WERI-Rb-1 (cell line): ENCODE data around the gene PDE4B.

Experiments used
- DNase-seq: peaks from one replicate; pipeline ENCODE4 v3.0.0-alpha.2; 2020
- H3K27ac ChIP-seq: fragments of 250-450 bp; sonication (Bioruptor Pico); 2 replicates; pipeline ENCODE4 v1.5.1; 2020; ENCODE audit warnings: mild to moderate bottlenecking, moderate library complexity
- H3K27me3 ChIP-seq: fragments of 250-450 bp; sonication (Bioruptor Pico); 2 replicates; pipeline ENCODE4 v1.5.1; 2021; ENCODE audit warnings: mild to moderate bottlenecking, low read depth, moderate library complexity; ENCODE audit not compliant: insufficient read depth, severe bottlenecking
- H3K36me3 ChIP-seq: fragments of 250-450 bp; sonication (Bioruptor Pico); 2 replicates; pipeline ENCODE4 v1.5.1; 2020; ENCODE audit warnings: mild to moderate bottlenecking, moderate library complexity
- H3K4me3 ChIP-seq: 2 replicates; pipeline ENCODE4 v1.5.1; 2011; ENCODE audit warnings: low read depth, mild to moderate bottlenecking, control low read depth, low read length
- H3K9me3 ChIP-seq: fragments of 250-450 bp; sonication (Bioruptor Pico); 2 replicates; pipeline ENCODE4 v1.5.1; 2021; ENCODE audit warnings: mild to moderate bottlenecking, moderate library complexity; ENCODE audit not compliant: severe bottlenecking
- CTCF ChIP-seq: IDR thresholded peaks from 2 replicates; pipeline ENCODE4 v1.5.1; 2011; ENCODE audit warnings: low read depth, mild to moderate bottlenecking, control low read depth, inconsistent platforms, low read length

The PDE4B gene

DNA sequence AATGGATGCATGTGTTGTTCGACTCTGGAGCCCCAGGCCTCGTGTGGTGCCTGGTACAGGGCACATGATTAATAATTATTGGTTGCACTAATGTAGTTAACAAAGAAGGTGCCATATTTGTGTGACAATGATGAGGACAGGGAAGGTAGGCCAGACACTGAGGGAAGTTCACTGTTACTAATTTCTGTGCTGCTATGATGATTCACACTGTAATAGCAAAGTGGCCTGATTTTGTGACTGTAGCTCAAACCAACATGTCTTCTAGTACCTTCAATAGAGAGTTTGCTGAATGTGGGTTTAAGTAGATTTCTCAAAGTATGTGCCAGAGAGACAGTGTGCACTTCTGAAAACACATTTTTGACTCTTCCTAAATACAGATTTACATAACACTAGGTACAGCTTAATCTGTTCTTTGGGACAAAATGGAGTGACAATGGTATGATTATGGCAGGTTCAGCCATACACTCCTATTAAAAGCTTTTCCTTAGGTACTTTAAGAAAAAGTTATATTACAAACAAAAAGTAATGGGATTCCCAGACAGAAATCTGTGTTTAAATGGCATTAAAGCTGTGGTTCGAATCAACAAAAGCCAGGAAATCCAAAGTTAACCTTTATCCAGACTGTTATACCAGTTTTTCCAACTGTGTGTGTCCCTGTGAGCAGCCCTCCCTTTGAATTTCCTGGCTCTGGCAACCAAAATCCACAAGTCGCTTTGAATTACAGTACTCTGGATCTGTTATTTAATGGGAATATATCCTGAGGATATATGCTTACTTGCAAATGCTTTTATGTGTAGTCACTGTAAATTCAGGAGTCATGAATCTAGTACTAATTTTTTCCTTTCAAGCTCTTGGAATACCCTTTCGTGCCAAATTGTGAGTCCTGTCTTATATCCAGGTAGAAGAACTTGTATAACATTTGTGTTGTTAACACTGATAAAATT is 464.2 kb downstream of the PDE4B start:
- Histone ChIP-seq H3K27ac (no peak overlapping the region), H3K9me3 (no peaks in the 10 kb centered on the region), H3K27me3 (no peaks in the 10 kb centered on the region), H3K4me3 (no peak overlapping the region), H3K36me3 (no peaks in the 10 kb centered on the region)
- TF ChIP-seq CTCF: no peak
- no peak for DNase-seq

- H3K4me3 ChIP-seq: no peak overlapping the region
- no peak for TF ChIP-seq CTCF
- H3K36me3 ChIP-seq: no peaks in the 10 kb centered on the region
- H3K27ac ChIP-seq: no peak overlapping the region
- H3K27me3 ChIP-seq: no peaks in the 10 kb centered on the region
- DNase-seq: no peak
- no peaks in the 10 kb centered on the region for H3K9me3 ChIP-seq
These were observed 465.9 kb downstream of the PDE4B start for GRCh38 chr1:66258404-66259105.

- Histone ChIP-seq H3K27ac (no peak overlapping the region), H3K9me3 (no peaks in the 10 kb centered on the region), H3K4me3 (no peak overlapping the region), H3K36me3 (no peaks in the 10 kb centered on the region), H3K27me3 (no peaks in the 10 kb centered on the region)
- no peak for DNase-seq
- TF ChIP-seq CTCF: no peak
These were observed 468.7 kb downstream of the PDE4B start for GRCh38 chr1:66261364-66261763.

DNA sequence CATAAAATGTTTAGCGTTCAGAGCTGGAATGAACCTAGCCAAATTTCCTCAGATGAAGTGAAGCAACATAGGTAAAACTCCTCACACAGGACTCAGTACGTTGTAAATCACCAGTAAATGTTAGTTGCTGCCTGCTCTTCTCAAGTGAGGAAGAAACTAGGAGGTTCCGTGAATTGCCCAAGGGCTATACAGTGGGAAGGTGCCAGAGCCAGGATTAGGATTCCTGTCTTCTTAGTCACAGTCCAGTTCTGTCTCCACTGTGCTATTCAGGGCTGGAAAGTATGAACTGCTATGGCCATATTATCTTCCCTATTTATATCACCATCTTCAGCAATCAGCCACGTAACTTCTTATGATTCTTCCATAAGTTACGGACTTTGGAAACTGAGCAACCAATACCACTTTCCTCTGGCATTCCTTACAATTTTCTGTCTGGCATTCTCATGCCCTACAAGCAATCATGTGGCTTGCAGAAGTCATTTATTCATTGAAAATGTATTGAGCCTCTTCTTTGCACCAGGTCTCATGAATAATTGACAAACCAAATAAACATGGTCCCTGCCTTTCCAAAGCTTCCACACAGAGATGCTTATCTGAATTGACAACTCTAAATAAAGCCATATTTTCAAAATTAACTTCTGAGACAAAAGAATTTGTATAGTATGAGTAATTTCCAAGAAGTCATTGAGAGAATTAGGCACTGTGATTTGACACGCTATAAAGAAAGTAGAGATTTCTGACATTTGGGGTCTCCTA is 469.7 kb downstream of the PDE4B start:
- Histone ChIP-seq H3K27ac (no peak overlapping the region), H3K4me3 (no peak overlapping the region), H3K27me3 (no peaks in the 10 kb centered on the region), H3K36me3 (no peaks in the 10 kb centered on the region), H3K9me3 (no peaks in the 10 kb centered on the region)
- DNase-seq: no peak
- no peak for TF ChIP-seq CTCF

- Histone ChIP-seq H3K36me3 (no peaks in the 10 kb centered on the region), H3K27me3 (no peaks in the 10 kb centered on the region), H3K27ac (no peak overlapping the region), H3K9me3 (no peaks in the 10 kb centered on the region), H3K4me3 (no peak overlapping the region)
- no peak for DNase-seq
- TF ChIP-seq CTCF: no peak
These were observed 472.6 kb downstream of the PDE4B start for GRCh38 chr1:66265268-66265667.
